ENCODE results near the gene ARHGAP10.

Gene ARHGAP10

GRCh38 chr4:147730333-147730732, 1.6 kb upstream of the ARHGAP10 start:
- FAIRE-seq (no peak), DNase-seq (ENCODE audit: insufficient read length, low spot score) (no peak)
- no peak for TF ChIP-seq SPI1 (IDR thresholded peaks at IDR 0.05; ENCODE audit: low read depth, low read length)
- no peak for TF ChIP-seq PAX5 (IDR thresholded peaks at IDR 0.05; ENCODE audit: insufficient read depth, low read length, severe bottlenecking)
- no peak for TF ChIP-seq POLR2A (IDR thresholded peaks at IDR 0.05; ENCODE audit: low read depth, low read length)
- no peak for TF ChIP-seq POU2F2 (IDR thresholded peaks at IDR 0.05; ENCODE audit: low read depth, low read length)
- TF ChIP-seq POLR2AphosphoS5 (IDR thresholded peaks at IDR 0.05; ENCODE audit: low read depth, low read length), result no peak
- TF ChIP-seq TAF1 (IDR thresholded peaks at IDR 0.05; ENCODE audit: low read depth, low read length), result no peak

- peak; percentile 16 for FAIRE-seq
- TF ChIP-seq SPI1 (IDR thresholded peaks at IDR 0.05; ENCODE audit: low read depth, low read length) (no peak), POU2F2 (IDR thresholded peaks at IDR 0.05; ENCODE audit: low read depth, low read length) (no peak), PAX5 (IDR thresholded peaks at IDR 0.05; ENCODE audit: insufficient read depth, low read length, severe bottlenecking) (no peak), POLR2A (IDR thresholded peaks at IDR 0.05; ENCODE audit: low read depth, low read length) (no peak), POLR2AphosphoS5 (IDR thresholded peaks at IDR 0.05; ENCODE audit: low read depth, low read length) (no peak), TAF1 (IDR thresholded peaks at IDR 0.05; ENCODE audit: low read depth, low read length) (no peak)
- DNase-seq (ENCODE audit: insufficient read length, low spot score), result no peak
Measured at GRCh38 chr4:147732518-147733235, 789 bp downstream of the ARHGAP10 start.

GRCh38 chr4:147733716-147734344, 1.9 kb downstream of the ARHGAP10 start:
- FAIRE-seq (no peak), DNase-seq (ENCODE audit: insufficient read length, low spot score) (no peak)
- TF ChIP-seq POLR2AphosphoS5 (IDR thresholded peaks at IDR 0.05; ENCODE audit: low read depth, low read length), result no peak
- TF ChIP-seq TAF1 (IDR thresholded peaks at IDR 0.05; ENCODE audit: low read depth, low read length), result no peak
- TF ChIP-seq PAX5 (IDR thresholded peaks at IDR 0.05; ENCODE audit: insufficient read depth, low read length, severe bottlenecking), result no peak
- no peak for TF ChIP-seq POLR2A (IDR thresholded peaks at IDR 0.05; ENCODE audit: low read depth, low read length)
- no peak for TF ChIP-seq POU2F2 (IDR thresholded peaks at IDR 0.05; ENCODE audit: low read depth, low read length)
- no peak for TF ChIP-seq SPI1 (IDR thresholded peaks at IDR 0.05; ENCODE audit: low read depth, low read length)

- FAIRE-seq (no peak), DNase-seq (ENCODE audit: insufficient read length, low spot score) (no peak)
- no peak for TF ChIP-seq POLR2A (IDR thresholded peaks at IDR 0.05; ENCODE audit: low read depth, low read length)
- TF ChIP-seq SPI1 (IDR thresholded peaks at IDR 0.05; ENCODE audit: low read depth, low read length), result no peak
- no peak for TF ChIP-seq POLR2AphosphoS5 (IDR thresholded peaks at IDR 0.05; ENCODE audit: low read depth, low read length)
- no peak for TF ChIP-seq POU2F2 (IDR thresholded peaks at IDR 0.05; ENCODE audit: low read depth, low read length)
- TF ChIP-seq PAX5 (IDR thresholded peaks at IDR 0.05; ENCODE audit: insufficient read depth, low read length, severe bottlenecking), result no peak
- TF ChIP-seq TAF1 (IDR thresholded peaks at IDR 0.05; ENCODE audit: low read depth, low read length), result no peak
Measured at GRCh38 chr4:147734496-147734895, 2.6 kb downstream of the ARHGAP10 start.

- no peak for FAIRE-seq
- TF ChIP-seq PAX5 (IDR thresholded peaks at IDR 0.05; ENCODE audit: insufficient read depth, low read length, severe bottlenecking) (no peak), POLR2A (IDR thresholded peaks at IDR 0.05; ENCODE audit: low read depth, low read length) (no peak), TAF1 (IDR thresholded peaks at IDR 0.05; ENCODE audit: low read depth, low read length) (no peak), POU2F2 (IDR thresholded peaks at IDR 0.05; ENCODE audit: low read depth, low read length) (no peak), SPI1 (IDR thresholded peaks at IDR 0.05; ENCODE audit: low read depth, low read length) (no peak), POLR2AphosphoS5 (IDR thresholded peaks at IDR 0.05; ENCODE audit: low read depth, low read length) (no peak)
- DNase-seq (ENCODE audit: insufficient read length, low spot score), result no peak
Measured at GRCh38 chr4:147735413-147736301, 3.8 kb downstream of the ARHGAP10 start.

- TF ChIP-seq POU2F2 (IDR thresholded peaks at IDR 0.05; ENCODE audit: low read depth, low read length) (no peak), POLR2AphosphoS5 (IDR thresholded peaks at IDR 0.05; ENCODE audit: low read depth, low read length) (no peak), TAF1 (IDR thresholded peaks at IDR 0.05; ENCODE audit: low read depth, low read length) (no peak), PAX5 (IDR thresholded peaks at IDR 0.05; ENCODE audit: insufficient read depth, low read length, severe bottlenecking) (no peak), POLR2A (IDR thresholded peaks at IDR 0.05; ENCODE audit: low read depth, low read length) (no peak), SPI1 (IDR thresholded peaks at IDR 0.05; ENCODE audit: low read depth, low read length) (no peak)
- FAIRE-seq (no peak), DNase-seq (ENCODE audit: insufficient read length, low spot score) (no peak)
Measured at GRCh38 chr4:147736458-147736857, 4.6 kb downstream of the ARHGAP10 start.

GRCh38 chr4:147737623-147738022, 5.7 kb downstream of the ARHGAP10 start:
- DNase-seq (ENCODE audit: insufficient read length, low spot score) (no peak), FAIRE-seq (no peak)
- TF ChIP-seq PAX5 (IDR thresholded peaks at IDR 0.05; ENCODE audit: insufficient read depth, low read length, severe bottlenecking), result no peak
- no peak for TF ChIP-seq POU2F2 (IDR thresholded peaks at IDR 0.05; ENCODE audit: low read depth, low read length)
- TF ChIP-seq POLR2AphosphoS5 (IDR thresholded peaks at IDR 0.05; ENCODE audit: low read depth, low read length), result no peak
- TF ChIP-seq TAF1 (IDR thresholded peaks at IDR 0.05; ENCODE audit: low read depth, low read length), result no peak
- no peak for TF ChIP-seq POLR2A (IDR thresholded peaks at IDR 0.05; ENCODE audit: low read depth, low read length)

- DNase-seq (ENCODE audit: insufficient read length, low spot score) (no peak), FAIRE-seq (no peak)
- no peak for TF ChIP-seq SPI1 (IDR thresholded peaks at IDR 0.05; ENCODE audit: low read depth, low read length)
- TF ChIP-seq PAX5 (IDR thresholded peaks at IDR 0.05; ENCODE audit: insufficient read depth, low read length, severe bottlenecking), result no peak
- no peak for TF ChIP-seq POLR2AphosphoS5 (IDR thresholded peaks at IDR 0.05; ENCODE audit: low read depth, low read length)
- no peak for TF ChIP-seq POU2F2 (IDR thresholded peaks at IDR 0.05; ENCODE audit: low read depth, low read length)
- TF ChIP-seq POLR2A (IDR thresholded peaks at IDR 0.05; ENCODE audit: low read depth, low read length), result no peak
- no peak for TF ChIP-seq TAF1 (IDR thresholded peaks at IDR 0.05; ENCODE audit: low read depth, low read length)
Measured at GRCh38 chr4:147739239-147739823, 7.4 kb downstream of the ARHGAP10 start.
